Mesendoderm (in vitro differentiated cells): Measurements from ENCODE around the gene CLIP2.
A peak's percentile ranks its signal among the peaks of the same experiment; 100 is the strongest.
"Not testable (repeated sequence)": the region's sequence is repeated elsewhere in the genome, so short reads cannot be mapped to it uniquely, and the experiment has no call there.

Experiments
- DNase-seq: peaks from one replicate; pipeline ENCODE4 v3.0.0; 2013
- H2AK5ac ChIP-seq: 2 replicates; pipeline ENCODE4 v1.6.1; 2013; ENCODE audit warnings: low read length, inconsistent platforms
- H2BK120ac ChIP-seq: 2 replicates; pipeline ENCODE4 v1.6.1; 2013; ENCODE audit warnings: low read depth, mild to moderate bottlenecking, low read length, moderate library complexity, mixed read lengths
- H2BK15ac ChIP-seq: replicated peaks from 2 replicates; pipeline ENCODE4 v1.6.1; 2013; ENCODE audit warnings: low read depth, mild to moderate bottlenecking, moderate library complexity
- H2BK5ac ChIP-seq: 2 replicates; pipeline ENCODE4 v1.6.1; 2013; ENCODE audit warnings: low read length, inconsistent platforms
- H3K18ac ChIP-seq: 2 replicates; pipeline ENCODE4 v1.6.1; 2013; ENCODE audit warnings: mild to moderate bottlenecking, low read length, mixed read lengths
- H3K23ac ChIP-seq: one replicate; pipeline ENCODE4 v1.6.1; 2013; ENCODE audit warnings: low read length
- H3K27ac ChIP-seq: 2 replicates; pipeline ENCODE4 v1.5.1; 2013; ENCODE audit warnings: low read depth, mild to moderate bottlenecking, inconsistent platforms, low read length, moderate library complexity
- H3K27me3 ChIP-seq: 2 replicates; pipeline ENCODE4 v1.6.1; 2013; ENCODE audit warnings: low read length, control low read depth, mild to moderate bottlenecking, inconsistent platforms; ENCODE audit not compliant: insufficient read depth, poor library complexity
- H3K36me3 ChIP-seq: 2 replicates; pipeline ENCODE4 v1.6.1; 2013; ENCODE audit warnings: low read length, inconsistent platforms; ENCODE audit not compliant: control insufficient read depth, insufficient read depth
- H3K4ac ChIP-seq: one replicate; pipeline ENCODE4 v1.6.1; 2013; ENCODE audit warnings: low read depth, mild to moderate bottlenecking, low read length, moderate library complexity
- H3K4me1 ChIP-seq: 2 replicates; pipeline ENCODE4 v1.6.1; 2013; ENCODE audit warnings: low read depth, low read length, inconsistent platforms; ENCODE audit not compliant: control insufficient read depth
- H3K4me2 ChIP-seq: 2 replicates; pipeline ENCODE4 v1.6.1; 2013; ENCODE audit warnings: low read length
- H3K4me3 ChIP-seq: 2 replicates; pipeline ENCODE4 v1.5.1; 2013; ENCODE audit warnings: mild to moderate bottlenecking, low read length
- H3K56ac ChIP-seq: one replicate; pipeline ENCODE4 v1.6.1; 2013; ENCODE audit warnings: low read length
- H3K79me1 ChIP-seq: 2 replicates; pipeline ENCODE4 v1.6.1; 2013; ENCODE audit warnings: low read length, inconsistent platforms
- H3K79me2 ChIP-seq: 2 replicates; pipeline ENCODE4 v1.6.1; 2013; ENCODE audit warnings: mild to moderate bottlenecking, low read length; ENCODE audit not compliant: control insufficient read depth, insufficient read depth
- H3K9ac ChIP-seq: 2 replicates; pipeline ENCODE4 v1.6.1; 2013; ENCODE audit warnings: low read length, inconsistent platforms
- H4K5ac ChIP-seq: one replicate; pipeline ENCODE4 v1.6.1; 2013; ENCODE audit warnings: low read length
- H4K8ac ChIP-seq: one replicate; pipeline ENCODE4 v1.6.1; 2013; ENCODE audit warnings: low read depth, mild to moderate bottlenecking, control low read depth, low read length, moderate library complexity
- WGBS: extraction: QIAGEN DNeasy Blood & Tissue Kit; methylation state at CpG from one replicate; pipeline ENCODE4 v1.1.7; 2013; ENCODE audit warnings: low lambda C conversion rate, missing lambda C conversion rate; ENCODE audit not compliant: insufficient coverage; ENCODE audit errors: extremely low coverage; 5-methylcytosine and 5-hydroxymethylcytosine counted together

The CLIP2 gene

GRCh38 chr7:74412603-74413002 lies 123.4 kb downstream of the CLIP2 start:
- no peak for DNase-seq
- no peak overlapping the region for H3K56ac ChIP-seq
- no peak overlapping the region for H4K8ac ChIP-seq
- no peak overlapping the region for H3K18ac ChIP-seq
- no peak overlapping the region for H3K4me2 ChIP-seq
- H3K27me3 ChIP-seq, result no peaks in the 10 kb centered on the region
- H2BK5ac ChIP-seq, result no peak overlapping the region
- H4K5ac ChIP-seq, result no peak overlapping the region
- no peak overlapping the region for H3K27ac ChIP-seq
- no peak overlapping the region for H3K9ac ChIP-seq
- H3K4me1 ChIP-seq, result no peaks in the 10 kb centered on the region
- H3K79me2 ChIP-seq, result no peaks in the 10 kb centered on the region
- no CpG with 5 or more reads among the region's 3 CpGs for WGBS
- no peak overlapping the region for H2BK15ac ChIP-seq
- H2BK120ac ChIP-seq, result no peak overlapping the region
- no peaks in the 10 kb centered on the region for H3K79me1 ChIP-seq
- no peaks in the 10 kb centered on the region for H3K36me3 ChIP-seq
- H3K4ac ChIP-seq, result no peak overlapping the region
- no peak overlapping the region for H3K4me3 ChIP-seq
- H2AK5ac ChIP-seq, result no peak overlapping the region
- no peak overlapping the region for H3K23ac ChIP-seq

GRCh38 chr7:74414595-74415333 lies 125.6 kb downstream of the CLIP2 start:
- not testable (repeated sequence) for H3K79me2 ChIP-seq, H2BK120ac ChIP-seq, H2BK5ac ChIP-seq, H4K8ac ChIP-seq, H3K9ac ChIP-seq, H3K79me1 ChIP-seq, H3K23ac ChIP-seq, H3K18ac ChIP-seq, H2AK5ac ChIP-seq, H3K36me3 ChIP-seq, H3K4ac ChIP-seq, H3K27me3 ChIP-seq, H3K27ac ChIP-seq, DNase-seq, H4K5ac ChIP-seq, H2BK15ac ChIP-seq, H3K4me3 ChIP-seq, H3K56ac ChIP-seq, H3K4me1 ChIP-seq, H3K4me2 ChIP-seq
- WGBS, result no CpG with 5 or more reads among the region's 7 CpGs

GRCh38 chr7:74417419-74417971 lies 128.3 kb downstream of the CLIP2 start:
- Histone ChIP-seq H4K8ac (no peak overlapping the region), H3K23ac (no peak overlapping the region), H2BK5ac (no peak overlapping the region), H3K27ac (no peak overlapping the region), H3K9ac (no peak overlapping the region), H2AK5ac (no peak overlapping the region), H4K5ac (no peak overlapping the region), H3K4me3 (no peak overlapping the region), H3K36me3 (no peaks in the 10 kb centered on the region), H3K4me2 (no peak overlapping the region), H3K4me1 (no peaks in the 10 kb centered on the region), H3K4ac (no peak overlapping the region), H3K56ac (peak overlapping the region; percentile 43), H3K18ac (no peak overlapping the region), H2BK120ac (no peak overlapping the region), H2BK15ac (no peak overlapping the region), H3K27me3 (no peaks in the 10 kb centered on the region), H3K79me2 (no peaks in the 10 kb centered on the region), H3K79me1 (no peaks in the 10 kb centered on the region)
- WGBS, result no CpG with 5 or more reads among the region's 16 CpGs
- DNase-seq, result peak; percentile 69

- no peak overlapping the region for H4K5ac ChIP-seq
- H3K9ac ChIP-seq, result no peak overlapping the region
- no peaks in the 10 kb centered on the region for H3K4me1 ChIP-seq
- no peak overlapping the region for H3K23ac ChIP-seq
- no peak overlapping the region for H3K56ac ChIP-seq
- no CpG with 5 or more reads among the region's 8 CpGs for WGBS
- H3K18ac ChIP-seq, result no peak overlapping the region
- H3K36me3 ChIP-seq, result no peaks in the 10 kb centered on the region
- no peaks in the 10 kb centered on the region for H3K79me2 ChIP-seq
- no peak overlapping the region for H3K27ac ChIP-seq
- no peak overlapping the region for H2BK120ac ChIP-seq
- no peak for DNase-seq
- H3K4me3 ChIP-seq, result no peak overlapping the region
- no peak overlapping the region for H3K4ac ChIP-seq
- H3K4me2 ChIP-seq, result no peak overlapping the region
- H4K8ac ChIP-seq, result no peak overlapping the region
- no peaks in the 10 kb centered on the region for H3K79me1 ChIP-seq
- H2AK5ac ChIP-seq, result no peak overlapping the region
- no peaks in the 10 kb centered on the region for H3K27me3 ChIP-seq
- H2BK15ac ChIP-seq, result no peak overlapping the region
- no peak overlapping the region for H2BK5ac ChIP-seq
Observed at GRCh38 chr7:74418076-74418475, 128.9 kb downstream of the CLIP2 start.

- no peak overlapping the region for H3K18ac ChIP-seq
- 100% methylated on average over 3 of the region's 10 CpGs for WGBS
Observed at GRCh38 chr7:74418538-74418937, 129.3 kb downstream of the CLIP2 start.

GRCh38 chr7:74419232-74419631 lies 130.0 kb downstream of the CLIP2 start:
- H3K18ac ChIP-seq, H3K56ac ChIP-seq, H4K8ac ChIP-seq, H3K27me3 ChIP-seq, H3K4me1 ChIP-seq, H4K5ac ChIP-seq, H3K79me1 ChIP-seq, H2BK15ac ChIP-seq, H3K4me3 ChIP-seq, DNase-seq, H2BK5ac ChIP-seq, H3K4me2 ChIP-seq, H2BK120ac ChIP-seq, H3K79me2 ChIP-seq, H3K36me3 ChIP-seq, H2AK5ac ChIP-seq, H3K4ac ChIP-seq, H3K23ac ChIP-seq, H3K27ac ChIP-seq, H3K9ac ChIP-seq: not testable (repeated sequence)
- no CpG with 5 or more reads among the region's 4 CpGs for WGBS

More at GRCh38 chr7:74418538-74418937, 129.3 kb downstream of the CLIP2 start:
- Histone ChIP-seq H3K9ac (no peak overlapping the region), H2AK5ac (no peak overlapping the region), H2BK120ac (no peak overlapping the region), H3K4ac (no peak overlapping the region), H3K36me3 (no peaks in the 10 kb centered on the region), H3K4me3 (no peak overlapping the region), H3K79me2 (no peaks in the 10 kb centered on the region), H3K79me1 (no peaks in the 10 kb centered on the region), H3K4me2 (no peak overlapping the region), H3K23ac (no peak overlapping the region), H4K5ac (no peak overlapping the region), H3K27ac (no peak overlapping the region), H4K8ac (no peak overlapping the region), H2BK15ac (no peak overlapping the region), H3K4me1 (no peaks in the 10 kb centered on the region), H2BK5ac (no peak overlapping the region), H3K27me3 (no peaks in the 10 kb centered on the region), H3K56ac (no peak overlapping the region)
- no peak for DNase-seq
